H1 (cell line): ENCODE measurements around the gene F3.
"Not testable (repeated sequence)": the region's sequence is repeated elsewhere in the genome, so short reads cannot be mapped to it uniquely, and the experiment has no call there.

ENCODE experiments used
- CHD1 ChIP-seq: IDR thresholded peaks from 2 replicates; pipeline ENCODE4 v1.6.1; 2012; ENCODE audit warnings: low read depth, low read length, improper control_type of control experiment
- CTCF ChIP-seq, 3 experiments: IDR thresholded peaks; 1 replicate in 2 of 3; 2 replicates in 1 of 3; pipeline versions ENCODE4 v1.5.1 to v1.6.1; 2011; ENCODE audit warnings: low read length in 3 of 3, mild to moderate bottlenecking in 3 of 3, inconsistent platforms in 2 of 3, low read depth in 1 of 3, moderate library complexity in 1 of 3; ENCODE audit not compliant: insufficient read depth in 1 of 3; ENCODE audit errors: control extremely low read depth in 1 of 3
- EP300 ChIP-seq, 2 experiments: IDR thresholded peaks; 1 replicate in 1 of 2; 2 replicates in 1 of 2; pipeline ENCODE4 v1.6.1; 2011 to 2012; ENCODE audit warnings: low read depth in 2 of 2, low read length in 2 of 2, mild to moderate bottlenecking in 2 of 2, borderline replicate concordance in 1 of 2, inconsistent platforms in 1 of 2, moderate library complexity in 1 of 2
- EZH2 ChIP-seq: fragments of 200-600 bp; sonication (generic); IDR thresholded peaks from 2 replicates; pipeline ENCODE4 v1.7.1; 2012; ENCODE audit warnings: low read depth, mild to moderate bottlenecking, moderate library complexity, low read length, inconsistent platforms; ENCODE audit not compliant: severe bottlenecking
- GABPA ChIP-seq: IDR thresholded peaks from 2 replicates; pipeline ENCODE4 v1.6.1; 2011; ENCODE audit warnings: mild to moderate bottlenecking, low read length, moderate library complexity, borderline replicate concordance; ENCODE audit not compliant: insufficient read depth
- HDAC2 ChIP-seq, 2 experiments: fragments of 300-600 bp in 1 of 2; sonication (generic) in 1 of 2; IDR thresholded peaks; 2 replicates each; pipeline ENCODE4 v1.6.1; 2011 to 2012; ENCODE audit warnings: low read depth in 2 of 2, low read length in 2 of 2, mild to moderate bottlenecking in 2 of 2, moderate library complexity in 2 of 2, borderline replicate concordance in 1 of 2, inconsistent platforms in 1 of 2
- PHF8 ChIP-seq: fragments of 200-600 bp; sonication (generic); conservative IDR thresholded peaks from 2 replicates; pipeline ENCODE4 v1.7.1; 2012; ENCODE audit warnings: low read depth, mild to moderate bottlenecking, inconsistent platforms, low read length, moderate library complexity
- POLR2A ChIP-seq, 2 experiments: IDR thresholded peaks; 1 replicate in 1 of 2; 2 replicates in 1 of 2; pipeline ENCODE4 v1.6.1; 2011; ENCODE audit warnings: low read depth in 2 of 2, low read length in 2 of 2, mild to moderate bottlenecking in 2 of 2; ENCODE audit errors: control extremely low read depth in 1 of 2
- POLR2AphosphoS5 ChIP-seq: IDR thresholded peaks from 2 replicates; pipeline ENCODE4 v1.6.1; 2011; ENCODE audit warnings: low read depth, low read length
- RAD21 ChIP-seq, 2 experiments: IDR thresholded peaks in 1 of 2; conservative IDR thresholded peaks in 1 of 2; 2 replicates each; pipeline ENCODE4 v1.6.1; 2011; ENCODE audit warnings: low read depth in 2 of 2, low read length in 2 of 2, improper control_type of control experiment in 1 of 2, inconsistent platforms in 1 of 2, mild to moderate bottlenecking in 1 of 2, moderate library complexity in 1 of 2
- SP4 ChIP-seq: IDR thresholded peaks from 2 replicates; pipeline ENCODE4 v1.6.1; 2012; ENCODE audit warnings: low read length, inconsistent platforms
- SUZ12 ChIP-seq: fragments of 200-600 bp; sonication (generic); IDR thresholded peaks from 2 replicates; pipeline ENCODE4 v1.6.1; 2012; ENCODE audit warnings: mild to moderate bottlenecking, inconsistent platforms, low read length, moderate library complexity, mixed read lengths
- YY1 ChIP-seq: IDR thresholded peaks from 2 replicates; pipeline ENCODE4 v1.6.1; 2011; ENCODE audit warnings: low read depth, mild to moderate bottlenecking, low read length
- ZNF274 ChIP-seq: IDR thresholded peaks from 2 replicates; pipeline ENCODE4 v1.7.0; 2012; ENCODE audit warnings: low read length, borderline replicate concordance; ENCODE audit errors: extremely low read depth

- not testable (repeated sequence) for TF ChIP-seq POLR2A (IDR thresholded peaks at IDR 0.05; ENCODE audit: control extremely low read depth in 1 of 2, low read depth in 2 of 2, low read length in 2 of 2); SP4; CTCF (IDR thresholded peaks at IDR 0.05; ENCODE audit: control extremely low read depth in 1 of 3, insufficient read depth in 1 of 3, low read depth in 1 of 3, low read length in 3 of 3); POLR2AphosphoS5; PHF8; SUZ12; EZH2; GABPA; CHD1; HDAC2 (IDR thresholded peaks at IDR 0.05; ENCODE audit: borderline replicate concordance in 1 of 2, low read depth in 2 of 2, low read length in 2 of 2); RAD21 (IDR thresholded peaks at IDR 0.05 in 1 of 2, conservative IDR thresholded peaks at IDR 0.05 in 1 of 2; ENCODE audit: low read depth in 2 of 2, low read length in 2 of 2); ZNF274; YY1
- TF ChIP-seq EP300 (IDR thresholded peaks at IDR 0.05; ENCODE audit: borderline replicate concordance in 1 of 2, low read depth in 2 of 2, low read length in 2 of 2): peak in 1 of 2 experiments; percentile 68; a peak in 1 of 3 replicates
These were observed 26.5 kb upstream of the F3 start for GRCh38 chr1:94567975-94568607.
